Stimulated activated CD4-positive, alpha-beta T cell treated with anti-CD3 and anti-CD28 coated beads, TNF-alpha, amount 100 ng/mL, for 1 hour (primary cell): ENCODE measurements around the gene BCL6B.

Source experiments
- DNase-seq, 3 donors: peaks; one replicate each; pipeline ENCODE4 v3.0.0-alpha.2; 2020; ENCODE audit warnings: low read depth in 3 of 3, low spot score in 1 of 3

BCL6B gene

GRCh38 chr17:7005716-7006115 is 17.1 kb upstream of the BCL6B start:
- DNase-seq, result no peak

DNA sequence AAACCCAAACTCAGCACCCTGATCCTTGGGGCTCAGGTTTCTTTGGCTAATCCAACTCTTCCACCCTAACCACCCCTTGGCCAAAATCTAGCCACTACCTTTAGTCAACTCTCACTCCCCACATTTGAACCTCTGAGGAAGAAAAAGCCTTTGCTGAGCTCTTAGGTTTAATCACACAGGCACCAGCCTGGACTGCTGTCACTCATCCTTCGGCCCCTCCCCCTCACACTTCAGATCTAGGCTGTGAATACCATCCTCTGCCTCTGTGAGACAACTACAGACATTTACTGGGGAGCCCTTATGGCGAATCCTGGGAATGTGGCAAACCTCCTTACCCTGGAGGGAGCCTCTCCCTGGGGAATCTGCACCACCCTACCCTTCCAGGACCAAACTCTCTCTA is 15.7 kb upstream of the BCL6B start:
- no peak for DNase-seq

GRCh38 chr17:7010523-7010922 is 12.3 kb upstream of the BCL6B start:
- no peak for DNase-seq

GRCh38 chr17:7011415-7011814 is 11.4 kb upstream of the BCL6B start:
- DNase-seq, result no peak

- DNase-seq, result no peak
These were observed 11.0 kb upstream of the BCL6B start for GRCh38 chr17:7011942-7012254.

- DNase-seq, result peak; percentile 90 to 96 (median 95)
These were observed 8.4 kb upstream of the BCL6B start for GRCh38 chr17:7014261-7014994.

- DNase-seq, result peak; percentile 54 to 82 (median 62)
These were observed 7.6 kb upstream of the BCL6B start for GRCh38 chr17:7014995-7015958.

- DNase-seq, result no peak
These were observed 6.4 kb upstream of the BCL6B start for GRCh38 chr17:7016418-7016817.

- DNase-seq, result no peak
These were observed 5.7 kb upstream of the BCL6B start for GRCh38 chr17:7016886-7017826.

GRCh38 chr17:7017827-7018200 is 5.0 kb upstream of the BCL6B start:
- DNase-seq, result no peak

- no peak for DNase-seq
These were observed 4.4 kb upstream of the BCL6B start for GRCh38 chr17:7018331-7018964.

DNA sequence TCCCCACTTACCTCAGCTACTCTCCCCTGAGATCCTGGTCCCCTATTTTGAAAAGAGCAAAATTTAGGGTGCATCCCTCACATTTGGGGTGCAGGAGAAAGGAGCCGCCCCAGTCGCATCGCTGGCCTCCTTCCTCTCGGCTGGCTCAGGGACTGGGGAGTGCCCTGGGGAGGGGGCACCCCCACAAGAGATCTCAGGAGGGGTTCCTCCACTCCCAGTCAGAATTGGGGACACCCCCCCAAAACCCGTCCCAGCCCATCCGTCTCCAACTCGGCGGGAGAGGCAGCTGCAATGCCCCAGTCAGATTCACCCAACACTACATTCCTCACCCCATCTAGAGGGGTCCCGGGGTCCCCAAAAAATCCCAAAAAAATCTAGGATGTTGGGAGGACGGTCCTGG is 3.5 kb upstream of the BCL6B start:
- DNase-seq, result no peak

- no peak for DNase-seq
These were observed 2.9 kb upstream of the BCL6B start for GRCh38 chr17:7019839-7020519.

GRCh38 chr17:7020894-7021664 is 1.8 kb upstream of the BCL6B start:
- DNase-seq, result no peak

DNA sequence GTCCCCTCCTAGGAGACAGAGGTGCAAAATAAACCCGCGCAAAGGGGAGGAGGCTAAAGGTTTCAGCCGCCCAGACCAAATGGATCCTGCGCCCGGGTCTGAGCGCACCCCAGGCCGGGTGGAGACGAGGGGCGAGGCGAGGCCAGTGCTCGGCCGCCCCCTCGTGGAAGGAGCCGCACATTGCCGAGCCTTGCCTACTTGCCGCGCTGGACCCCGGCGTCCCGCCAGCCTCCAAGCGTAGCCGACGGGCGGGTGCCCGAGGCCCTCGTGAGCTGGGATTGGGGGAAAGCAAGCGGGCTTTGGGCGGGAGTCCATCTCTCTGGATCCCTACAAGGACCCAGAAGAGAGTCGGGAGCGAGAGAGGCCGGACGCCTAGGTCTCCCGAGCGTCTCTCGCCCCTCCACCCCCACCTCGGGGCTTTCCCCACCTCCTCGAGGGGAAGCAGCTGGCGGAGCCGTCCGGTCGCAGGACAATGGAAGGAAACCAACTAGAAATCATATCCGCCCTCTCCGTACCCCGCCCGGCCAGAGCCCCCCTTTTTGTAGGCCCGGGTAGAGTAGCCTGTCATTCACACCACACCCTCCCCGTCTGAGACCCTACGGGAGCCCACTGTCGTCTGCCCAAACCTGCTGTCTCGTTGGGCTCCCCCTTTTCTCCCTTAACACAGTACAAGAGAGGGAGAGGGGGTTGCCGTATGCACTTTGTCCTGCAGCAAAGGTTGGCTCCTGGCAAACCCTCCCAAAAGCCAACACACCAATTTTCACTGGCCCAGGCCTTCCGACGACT is 664 bp upstream of the BCL6B start:
- peak; percentile 40 to 78 (median 60) for DNase-seq

DNA sequence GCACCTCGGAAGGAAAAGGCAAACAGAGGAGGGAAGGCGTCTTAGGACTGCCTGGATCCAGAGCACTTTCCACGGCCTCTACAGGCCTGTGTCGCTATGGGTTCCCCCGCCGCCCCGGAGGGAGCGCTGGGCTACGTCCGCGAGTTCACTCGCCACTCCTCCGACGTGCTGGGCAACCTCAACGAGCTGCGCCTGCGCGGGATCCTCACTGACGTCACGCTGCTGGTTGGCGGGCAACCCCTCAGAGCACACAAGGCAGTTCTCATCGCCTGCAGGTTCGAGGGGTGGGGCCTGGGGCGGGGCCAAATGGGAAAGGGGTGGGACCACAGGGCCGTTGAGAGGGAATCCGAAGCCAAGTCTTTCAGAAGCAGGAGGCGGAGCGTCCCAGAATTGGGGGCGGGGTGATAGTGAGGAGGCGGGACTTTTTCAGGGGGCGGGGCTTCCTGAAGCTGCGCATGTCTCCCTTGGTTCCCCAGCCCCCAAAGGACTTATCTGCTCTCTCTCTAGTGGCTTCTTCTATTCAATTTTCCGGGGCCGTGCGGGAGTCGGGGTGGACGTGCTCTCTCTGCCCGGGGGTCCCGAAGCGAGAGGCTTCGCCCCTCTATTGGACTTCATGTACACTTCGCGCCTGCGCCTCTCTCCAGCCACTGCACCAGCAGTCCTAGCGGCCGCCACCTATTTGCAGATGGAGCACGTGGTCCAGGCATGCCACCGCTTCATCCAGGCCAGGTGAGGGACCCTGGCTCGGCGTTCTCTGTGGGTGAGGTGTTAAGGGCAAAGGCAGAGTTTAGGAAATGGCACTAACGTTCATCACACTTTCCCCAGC is 939 bp downstream of the BCL6B start:
- DNase-seq, result peak; percentile 79 to 92 (median 84)

DNA sequence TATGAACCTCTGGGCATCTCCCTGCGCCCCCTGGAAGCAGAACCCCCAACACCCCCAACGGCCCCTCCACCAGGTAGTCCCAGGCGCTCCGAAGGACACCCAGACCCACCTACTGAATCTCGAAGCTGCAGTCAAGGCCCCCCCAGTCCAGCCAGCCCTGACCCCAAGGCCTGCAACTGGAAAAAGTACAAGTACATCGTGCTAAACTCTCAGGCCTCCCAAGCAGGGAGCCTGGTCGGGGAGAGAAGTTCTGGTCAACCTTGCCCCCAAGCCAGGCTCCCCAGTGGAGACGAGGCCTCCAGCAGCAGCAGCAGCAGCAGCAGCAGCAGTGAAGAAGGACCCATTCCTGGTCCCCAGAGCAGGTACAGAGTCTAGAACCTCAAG is 1.5 kb downstream of the BCL6B start:
- no peak for DNase-seq

DNA sequence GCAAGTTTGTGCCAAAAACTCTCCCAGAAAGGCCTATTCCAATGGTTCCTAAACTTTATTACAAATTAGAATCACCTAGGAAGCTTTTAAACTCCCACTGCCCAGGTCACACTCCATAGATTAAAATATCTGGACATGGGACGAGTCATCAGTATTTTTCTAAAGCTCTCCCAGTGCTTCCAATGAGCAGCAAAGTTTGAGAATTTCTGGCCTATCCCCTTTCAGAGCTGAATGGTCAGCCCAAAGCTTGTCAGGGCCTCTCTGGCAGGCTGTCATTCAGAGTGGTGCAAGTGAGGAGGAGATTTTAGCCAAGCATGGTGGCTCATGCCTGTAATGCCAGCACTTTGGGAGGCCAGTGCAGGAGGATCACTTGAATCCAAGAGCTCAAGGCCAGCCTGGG is 2.4 kb downstream of the BCL6B start:
- DNase-seq, result no peak
